Right hindlimb (tissue), 1 donor: ENCODE data around the gene ARRDC1.

Source experiments
- DNase-seq: peaks from one replicate; pipeline ENCODE4 v3.0.0-alpha.2; 2018

The ARRDC1 gene

GRCh38 chr9:137640862-137641261, 35.4 kb downstream of the ARRDC1 start:
- no peak for DNase-seq

- DNase-seq, result no peak
These were observed 36.7 kb downstream of the ARRDC1 start for GRCh38 chr9:137642118-137642601.

GRCh38 chr9:137642892-137643291, 37.4 kb downstream of the ARRDC1 start:
- no peak for DNase-seq

- DNase-seq, result no peak
These were observed 38.4 kb downstream of the ARRDC1 start for GRCh38 chr9:137643921-137644320.

GRCh38 chr9:137645211-137645610, 39.7 kb downstream of the ARRDC1 start:
- DNase-seq, result no peak

GRCh38 chr9:137646341-137646740, 40.9 kb downstream of the ARRDC1 start:
- DNase-seq, result no peak

GRCh38 chr9:137647096-137647714, 41.7 kb downstream of the ARRDC1 start:
- DNase-seq, result no peak

GRCh38 chr9:137648396-137648795, 42.9 kb downstream of the ARRDC1 start:
- DNase-seq, result no peak

- DNase-seq, result no peak
These were observed 44.1 kb downstream of the ARRDC1 start for GRCh38 chr9:137649553-137649952.

- no peak for DNase-seq
These were observed 44.8 kb downstream of the ARRDC1 start for GRCh38 chr9:137650259-137650658.

- DNase-seq, result no peak
These were observed 45.3 kb downstream of the ARRDC1 start for GRCh38 chr9:137650779-137651178.

- no peak for DNase-seq
These were observed 50.9 kb downstream of the ARRDC1 start for GRCh38 chr9:137656416-137656815.

- DNase-seq, result no peak
These were observed 52.1 kb downstream of the ARRDC1 start for GRCh38 chr9:137657606-137658005.

GRCh38 chr9:137658781-137659180, 53.3 kb downstream of the ARRDC1 start:
- no peak for DNase-seq

GRCh38 chr9:137660144-137660543, 54.7 kb downstream of the ARRDC1 start:
- DNase-seq, result no peak

GRCh38 chr9:137663584-137663983, 58.1 kb downstream of the ARRDC1 start:
- no peak for DNase-seq

GRCh38 chr9:137664676-137665075, 59.2 kb downstream of the ARRDC1 start:
- no peak for DNase-seq
